Endothelial cell of umbilical vein (primary cell): Measurements from ENCODE around the gene TENM4. TPM values are rescaled to one million over a fixed set of nuclear protein-coding genes. Genes with fewer than 3 reads are reported as not detected.

Experiments
- BruUV-seq: library from RNA; stranded (reverse); fragments of 400-500 nt; replicated peaks from 2 replicates; lab custom pipeline; 2021; lab: Mats Ljungman, UMichigan
- CTCF ChIA-PET: fragments of 300-600, 350-600 bp; sonication (Branson Sonifier 250); formaldehyde crosslinking; loops from one replicate; lab custom pipeline; 2021; ENCODE audit warnings: antibody characterized with exemption, inconsistent platforms; lab: Charles Lee
- POLR2A ChIA-PET: fragments of 300-600, 350-600 bp; sonication (Branson Sonifier 250); formaldehyde crosslinking; loops from one replicate; lab custom pipeline; 2021; ENCODE audit warnings: antibody characterized with exemption, inconsistent platforms; lab: Charles Lee
- DNase-seq: peaks from one replicate; pipeline ENCODE4 v3.0.0-alpha.2; 2011; ENCODE audit warnings: low read depth, low spot score
- FAIRE-seq: peaks from 2 replicates; lab custom pipeline; 2011; peaks lifted over from hg19 to GRCh38; lab: Jason Lieb, UNC
- H2AFZ ChIP-seq: 2 replicates; pipeline ENCODE4 v1.6.0; 2012; ENCODE audit warnings: low read depth, low read length, control low read depth, inconsistent platforms
- H3K27ac ChIP-seq: 2 replicates; pipeline ENCODE4 v1.5.1; 2011; ENCODE audit warnings: low read depth, mild to moderate bottlenecking, control low read depth, low read length, moderate library complexity; ENCODE audit not compliant: insufficient read depth
- H3K27me3 ChIP-seq, 2 experiments: 2 replicates each; pipeline versions ENCODE4 v1.6.0 to v1.6.1; 2011; ENCODE audit warnings: low read length in 2 of 2, mixed read lengths in 1 of 2; ENCODE audit not compliant: control insufficient read depth in 2 of 2, insufficient read depth in 2 of 2
- H3K36me3 ChIP-seq, 2 experiments: 2 replicates in 1 of 2; 3 replicates in 1 of 2; pipeline ENCODE4 v1.5.1; 2011; ENCODE audit warnings: low read length in 2 of 2, mild to moderate bottlenecking in 1 of 2, moderate library complexity in 1 of 2; ENCODE audit not compliant: control insufficient read depth in 2 of 2, insufficient read depth in 2 of 2; ENCODE audit errors: extremely low read depth in 1 of 2
- H3K4me1 ChIP-seq: 3 replicates; pipeline ENCODE4 v1.5.1; 2011; ENCODE audit warnings: mild to moderate bottlenecking, low read length; ENCODE audit not compliant: control insufficient read depth, insufficient read depth; ENCODE audit errors: extremely low read depth
- H3K4me2 ChIP-seq: 2 replicates; pipeline ENCODE4 v1.6.1; 2011; ENCODE audit warnings: low read length, control low read depth, mixed read lengths; ENCODE audit not compliant: insufficient read depth
- H3K4me3 ChIP-seq, 3 experiments: fragments of 200-600 bp in 1 of 3; sonication (generic), shearing (Covaris generic) in 1 of 3; replicated peaks in 1 of 3; 2 replicates each; pipeline ENCODE4 v1.5.1; 2011 to 2016; ENCODE audit warnings: control low read depth in 3 of 3, low read length in 3 of 3, mild to moderate bottlenecking in 2 of 3, inconsistent platforms in 1 of 3, low read depth in 1 of 3, moderate library complexity in 1 of 3; ENCODE audit not compliant: insufficient read depth in 1 of 3
- H3K79me2 ChIP-seq: 2 replicates; pipeline ENCODE4 v1.6.0; 2012; ENCODE audit warnings: low read length, inconsistent platforms; ENCODE audit not compliant: control insufficient read depth, insufficient read depth
- H3K9ac ChIP-seq: replicated peaks from 2 replicates; pipeline ENCODE3; 2011; ENCODE audit warnings: low read length, control low read depth; ENCODE audit not compliant: insufficient read depth; ENCODE audit errors: extremely low read depth
- H3K9me1 ChIP-seq: replicated peaks from 3 replicates; pipeline ENCODE4 v1.6.0; 2011; ENCODE audit warnings: mild to moderate bottlenecking, low read length; ENCODE audit not compliant: control insufficient read depth, insufficient read depth; ENCODE audit errors: extremely low read depth
- H3K9me3 ChIP-seq: replicated peaks from 2 replicates; pipeline ENCODE4 v1.5.1; 2012; ENCODE audit warnings: low read length, inconsistent platforms; ENCODE audit not compliant: control insufficient read depth, insufficient read depth
- H4K20me1 ChIP-seq: replicated peaks from 2 replicates; pipeline ENCODE3; 2011; ENCODE audit warnings: mild to moderate bottlenecking, low read length; ENCODE audit not compliant: control insufficient read depth, insufficient read depth; ENCODE audit errors: extremely low read depth
- CTCF ChIP-seq, 2 donors: IDR thresholded peaks; 1 replicate in 1 of 2; 2 replicates in 1 of 2; pipeline ENCODE4 v1.5.1; 2011; ENCODE audit warnings: low read length in 2 of 2, mild to moderate bottlenecking in 2 of 2, moderate library complexity in 2 of 2, control low read depth in 1 of 2, inconsistent platforms in 1 of 2, low read depth in 1 of 2; ENCODE audit not compliant: insufficient read depth in 1 of 2; ENCODE audit errors: extremely low read depth in 1 of 2
- EZH2 ChIP-seq: IDR thresholded peaks from 2 replicates; pipeline ENCODE4 v1.6.1; 2012; ENCODE audit warnings: borderline replicate concordance, low read depth, mild to moderate bottlenecking, moderate library complexity, low read length, inconsistent platforms; ENCODE audit not compliant: severe bottlenecking
- FOS ChIP-seq: IDR thresholded peaks from 2 replicates; pipeline ENCODE4 v1.6.1; 2011; ENCODE audit warnings: mild to moderate bottlenecking, low read length, moderate library complexity, borderline replicate concordance; ENCODE audit not compliant: insufficient read depth
- GATA2 ChIP-seq: IDR thresholded peaks from 2 replicates; pipeline ENCODE4 v1.7.0; 2011; ENCODE audit warnings: low read depth, mild to moderate bottlenecking, moderate library complexity, mixed read lengths, low read length; ENCODE audit not compliant: insufficient read length, insufficient read depth
- JUN ChIP-seq: IDR thresholded peaks from 2 replicates; pipeline ENCODE4 v1.6.1; 2011; ENCODE audit warnings: borderline replicate concordance, low read depth; ENCODE audit not compliant: insufficient read length, insufficient read depth
- MAX ChIP-seq: IDR thresholded peaks from 2 replicates; pipeline ENCODE4 v1.6.1; 2011; ENCODE audit not compliant: insufficient read depth, insufficient read length
- MYC ChIP-seq: IDR thresholded peaks from one replicate; pipeline ENCODE4 v1.6.1; 2011; ENCODE audit warnings: mild to moderate bottlenecking, low read depth, low read length
- POLR2A ChIP-seq: IDR thresholded peaks from 2 replicates; pipeline ENCODE4 v1.6.1; 2012; ENCODE audit warnings: low read depth, mild to moderate bottlenecking, control low read depth, low read length
- POLR2AphosphoS5 ChIP-seq: IDR thresholded peaks from 2 replicates; pipeline ENCODE4 v1.6.1; 2012; ENCODE audit warnings: low read depth, mild to moderate bottlenecking, control low read depth, low read length, moderate library complexity; ENCODE audit not compliant: insufficient read depth
- dilution Hi-C: fragments of 300-500 bp; cut with MboI; formaldehyde crosslinking; loops from one replicate; pipeline ENCODE4 v1.15.0; 2019; ENCODE audit warnings: low sequenced_read_pairs; ENCODE audit not compliant: extremely low pct_ligation_motif_present
- intact Hi-C: fragments of 100-400 bp; cut with micrococcal nuclease; formaldehyde crosslinking; loops from one replicate; pipeline ENCODE4 v1.10.0; 2022
- polyA plus RNA-seq, 4 experiments: library from polyadenylated mRNA; depleted of rRNA in 3 of 4; stranded (reverse) in 3 of 4; unstranded in 1 of 4; fragments of >200 nt; gene quantifications; 2 replicates each; pipeline versions ENCODE4 v1.2.1 to v1.2.3, GENCODE V29; 2011 to 2012; ENCODE audit warnings: missing spikeins in 1 of 4
- total RNA-seq: library from RNA; stranded (reverse); gene quantifications from 2 replicates; pipeline ENCODE4 v1.2.3, GENCODE V29; 2021

Gene TENM4
- total and polyA plus RNA-seq, 2 donors (not counting 3 experiments of a cell fraction or from before 2014, with no cell fraction given), result 0.06 to 0.27 TPM

GRCh38 chr11:78742430-78742829 is 698.4 kb downstream of the TENM4 start:
- H3K27me3 ChIP-seq, result no peaks in the 10 kb centered on the region
- H3K79me2 ChIP-seq, result no peaks in the 10 kb centered on the region
- no peak overlapping the region for H3K4me3 ChIP-seq
- TF ChIP-seq POLR2AphosphoS5 (no peak), CTCF (IDR thresholded peaks at IDR 0.05; ENCODE audit: extremely low read depth in 1 of 2, insufficient read depth in 1 of 2, low read depth in 1 of 2, low read length in 2 of 2) (no peak), EZH2 (no peak), JUN (no peak), MAX (no peak), FOS (no peak), POLR2A (no peak), GATA2 (no peak), MYC (no peak)
- no peak for DNase-seq
- no peak overlapping the region for H3K9ac ChIP-seq
- no TSS peak for BruUV-seq
- intact Hi-C loops (no loop called here), dilution Hi-C loops (no loop called here)
- H3K4me2 ChIP-seq, result no peak overlapping the region
- no peak overlapping the region for H3K27ac ChIP-seq
- no peak overlapping the region for H2AFZ ChIP-seq
- CTCF ChIA-PET, result no interaction called here
- H3K9me1 ChIP-seq, result no peaks in the 10 kb centered on the region
- FAIRE-seq, result no peak
- H3K9me3 ChIP-seq, result no peaks in the 10 kb centered on the region
- POLR2A ChIA-PET, result no interaction called here
- H4K20me1 ChIP-seq, result no peaks in the 10 kb centered on the region
- no peaks in the 10 kb centered on the region for H3K36me3 ChIP-seq
- no peaks in the 10 kb centered on the region for H3K4me1 ChIP-seq
